Endodermal cell (in vitro differentiated cells): ENCODE results near the gene ZC3H15. TPM values are rescaled to one million over a fixed set of nuclear protein-coding genes. Genes with fewer than 3 reads are reported as not detected.
A peak's percentile ranks its signal among the peaks of the same experiment; 100 is the strongest.

Experiments used
- DNase-seq: peaks from one replicate; pipeline ENCODE4 v3.0.0-alpha.2; 2017
- H3K27ac ChIP-seq: 2 replicates; pipeline ENCODE4 v1.5.1; 2013; ENCODE audit warnings: mild to moderate bottlenecking, low read depth, low read length, moderate library complexity
- H3K27me3 ChIP-seq: 2 replicates; pipeline ENCODE4 v1.6.1; 2013; ENCODE audit warnings: mild to moderate bottlenecking, low read length, moderate library complexity; ENCODE audit not compliant: insufficient read depth, control insufficient read depth, poor library complexity, severe bottlenecking
- H3K36me3 ChIP-seq: 2 replicates; pipeline ENCODE4 v1.7.0; 2013; ENCODE audit warnings: mild to moderate bottlenecking, low read length, moderate library complexity; ENCODE audit not compliant: control insufficient read depth, insufficient read depth
- H3K4me1 ChIP-seq: one replicate; pipeline ENCODE4 v1.7.0; 2013; ENCODE audit warnings: low read length; ENCODE audit not compliant: control insufficient read depth, insufficient read depth
- H3K4me3 ChIP-seq: 2 replicates; pipeline ENCODE4 v1.5.1; 2013; ENCODE audit warnings: mild to moderate bottlenecking, low read length, moderate library complexity
- H3K9ac ChIP-seq: 2 replicates; pipeline ENCODE4 v1.6.1; 2013; ENCODE audit warnings: mild to moderate bottlenecking, low read length, moderate library complexity; ENCODE audit not compliant: poor library complexity, severe bottlenecking; ENCODE audit errors: extremely low read depth
- H3K9me3 ChIP-seq: 2 replicates; pipeline ENCODE4 v1.6.1; 2013; ENCODE audit warnings: mild to moderate bottlenecking, low read length, moderate library complexity; ENCODE audit not compliant: control insufficient read depth
- H3K27ac Mint-ChIP-seq: 2 replicates; pipeline ENCODE4 v1.8.0; 2020; ENCODE audit warnings: mixed read lengths
- H3K27me3 Mint-ChIP-seq: 2 replicates; pipeline ENCODE4 v1.8.0; 2021; ENCODE audit warnings: mild to moderate bottlenecking, mixed read lengths; ENCODE audit not compliant: insufficient read depth
- H3K36me3 Mint-ChIP-seq: 2 replicates; pipeline ENCODE4 v1.8.0; 2020; ENCODE audit warnings: low read depth, mixed read lengths
- H3K4me1 Mint-ChIP-seq: 2 replicates; pipeline ENCODE4 v1.8.0; 2020; ENCODE audit warnings: mixed read lengths
- H3K4me3 Mint-ChIP-seq: 2 replicates; pipeline ENCODE4 v1.8.0; 2020; ENCODE audit warnings: mild to moderate bottlenecking, moderate library complexity, mixed read lengths
- H3K9me3 Mint-ChIP-seq: 2 replicates; pipeline ENCODE4 v1.8.0; 2020; ENCODE audit warnings: mild to moderate bottlenecking, mixed read lengths
- CTCF ChIP-seq: fragments of 200-600 bp; sonication (generic); conservative IDR thresholded peaks from 2 replicates; pipeline ENCODE4 v1.5.0; 2021; ENCODE audit warnings: antibody characterized with exemption, mild to moderate bottlenecking
- WGBS, 2 experiments: methylation state at CpG; one replicate each; pipeline versions ENCODE4 v1.1.5 to v1.1.7; 2013; ENCODE audit warnings: missing lambda C conversion rate in 2 of 2, mixed read lengths in 1 of 2; ENCODE audit not compliant: insufficient coverage in 1 of 2, insufficient read length in 1 of 2; 5-methylcytosine and 5-hydroxymethylcytosine counted together
- total RNA-seq, 2 donors: library from RNA; stranded (reverse); fragmentation: NEBNext Ultra II Directional in 1 of 2; extraction: Animal tissue kit (Norgen Biotek cat#: 25700) in 1 of 2; gene quantifications; 2 replicates in 1 of 2; 3 replicates in 1 of 2; pipeline ENCODE4 v1.2.1, GENCODE V29; 2021

The ZC3H15 gene
- total RNA-seq, 2 donors from 2014 or later = 54.6 to 59.3 TPM

DNA sequence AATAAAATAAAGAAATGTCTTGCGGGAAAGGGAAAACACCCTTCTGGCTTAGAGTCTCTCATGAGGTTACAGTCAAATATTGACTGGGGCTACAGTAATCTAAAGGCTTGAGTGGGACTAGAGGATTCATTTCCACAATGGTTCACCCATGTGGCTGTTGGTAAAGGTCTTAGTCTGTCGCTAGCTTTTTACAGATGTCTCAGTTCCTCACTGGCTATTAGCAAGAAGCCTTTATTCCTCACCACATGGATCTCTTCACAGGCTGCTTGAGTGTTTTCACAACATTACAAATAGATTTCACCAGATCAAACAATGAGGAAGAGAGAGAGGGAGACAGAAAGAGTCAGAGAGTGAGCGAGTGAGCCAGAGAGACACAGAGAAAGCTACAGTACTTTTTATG lies 8.3 kb upstream of the ZC3H15 start:
- no peak overlapping the region for H3K4me3 Mint-ChIP-seq

DNA sequence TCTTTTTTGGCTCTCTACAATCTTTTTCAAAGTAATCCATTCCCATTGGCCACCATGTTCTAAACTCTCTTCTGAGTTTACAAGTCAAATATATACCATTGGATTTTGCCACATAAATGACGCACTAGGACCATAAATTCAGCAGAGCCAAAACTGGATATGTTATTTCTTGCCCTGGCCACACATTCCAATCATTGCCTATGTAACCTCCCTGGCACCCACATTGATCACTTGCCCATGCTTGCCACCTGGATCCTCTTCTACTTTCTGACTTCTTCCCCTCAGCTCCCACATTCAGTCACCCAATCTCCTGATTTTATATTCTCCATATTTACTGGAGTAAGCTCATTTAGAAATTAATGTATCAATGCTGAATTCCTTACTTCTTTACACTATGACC lies 5.1 kb upstream of the ZC3H15 start:
- WGBS, 2 experiments = 91 to 100% methylated on average over 1 of the region's 1 CpG
- Histone ChIP-seq H3K9ac (no peak overlapping the region), H3K27ac (no peak overlapping the region), H3K4me3 (no peak overlapping the region), H3K9me3 (no peaks in the 10 kb centered on the region), H3K4me1 (no peaks in the 10 kb centered on the region), H3K36me3 (no peaks in the 10 kb centered on the region), H3K27me3 (no peaks in the 10 kb centered on the region)
- TF ChIP-seq CTCF = no peak
- DNase-seq = no peak
- H3K4me3 Mint-ChIP-seq = no peak overlapping the region
- H3K4me1 Mint-ChIP-seq = peaks cover 5% of the 10 kb centered on the region
- H3K27ac Mint-ChIP-seq = no peak overlapping the region
- H3K9me3 Mint-ChIP-seq = peaks cover 4% of the 10 kb centered on the region
- no peaks in the 10 kb centered on the region for H3K36me3 Mint-ChIP-seq
- no peaks in the 10 kb centered on the region for H3K27me3 Mint-ChIP-seq

More for the DNA sequence above, 8.3 kb upstream of the ZC3H15 start:
- TF ChIP-seq CTCF = no peak
- peaks cover 3% of the 10 kb centered on the region for H3K4me1 Mint-ChIP-seq
- H3K9me3 ChIP-seq = peaks cover 10% of the 10 kb centered on the region
- no peak overlapping the region for H3K27ac ChIP-seq
- DNase-seq = no peak
- H3K36me3 Mint-ChIP-seq = peaks cover 4% of the 10 kb centered on the region
- WGBS, 2 experiments = 88 to 97% methylated on average over 1 to 3 of the region's 3 CpGs
- no peaks in the 10 kb centered on the region for H3K36me3 ChIP-seq
- H3K9me3 Mint-ChIP-seq = peaks cover 17% of the 10 kb centered on the region
- H3K27me3 Mint-ChIP-seq = no peaks in the 10 kb centered on the region
- H3K9ac ChIP-seq = no peak overlapping the region
- H3K4me1 ChIP-seq = no peaks in the 10 kb centered on the region
- no peak overlapping the region for H3K4me3 ChIP-seq
- no peak overlapping the region for H3K27ac Mint-ChIP-seq
- H3K27me3 ChIP-seq = no peaks in the 10 kb centered on the region

GRCh38 chr2:186484062-186484735 lies 1.9 kb upstream of the ZC3H15 start:
- 91 to 92% methylated on average over 4 to 6 of the region's 6 CpGs for WGBS, 2 experiments
- Histone ChIP-seq H3K9ac (no peak overlapping the region), H3K27ac (no peak overlapping the region), H3K36me3 (peaks cover 8% of the 10 kb centered on the region), H3K4me1 (no peaks in the 10 kb centered on the region), H3K27me3 (no peaks in the 10 kb centered on the region), H3K4me3 (peak overlapping the region; percentile 93), H3K9me3 (no peaks in the 10 kb centered on the region)
- no peak overlapping the region for H3K27ac Mint-ChIP-seq
- no peaks in the 10 kb centered on the region for H3K27me3 Mint-ChIP-seq
- no peaks in the 10 kb centered on the region for H3K9me3 Mint-ChIP-seq
- TF ChIP-seq CTCF = no peak
- DNase-seq = no peak
- peaks cover 15% of the 10 kb centered on the region for H3K4me1 Mint-ChIP-seq
- H3K36me3 Mint-ChIP-seq = peaks cover 2% of the 10 kb centered on the region
- peak overlapping the region; percentile 97 for H3K4me3 Mint-ChIP-seq
